SK-N-SH (cell line): ENCODE measurements around the gene FGD6. TPM values are rescaled to one million over a fixed set of nuclear protein-coding genes. Genes with fewer than 3 reads are reported as not detected.

Source experiments
- CTCF ChIA-PET: fragments of 300-600, 350-600 bp; formaldehyde crosslinking; extraction: SDS; loops from one replicate; lab custom pipeline; 2021; lab: Yijun Ruan, JAX
- POLR2A ChIA-PET: fragments of 350-600 bp; sonication (Branson Sonifier 250); formaldehyde crosslinking; extraction: SDS; loops from one replicate; lab custom pipeline; 2020; ENCODE audit warnings: antibody characterized with exemption, inconsistent platforms; lab: Yijun Ruan, JAX
- DNase-seq: peaks from one replicate; pipeline ENCODE4 v3.0.0; 2012
- H2AFZ ChIP-seq: fragments of 200-600 bp; sonication (generic); 2 replicates; pipeline ENCODE4 v1.8.1; 2016; ENCODE audit warnings: antibody characterized with exemption, mild to moderate bottlenecking, low read depth
- H3F3A ChIP-seq: fragments of 200-600 bp; sonication (generic); replicated peaks from 2 replicates; pipeline ENCODE3; 2016; ENCODE audit warnings: antibody characterized with exemption, mild to moderate bottlenecking; ENCODE audit not compliant: insufficient read depth
- H3K27ac ChIP-seq, 2 experiments: fragments of 200-500 bp in 1 of 2; fragments of 200-600 bp in 1 of 2; sonication (Bioruptor generic) in 1 of 2; sonication (generic), shearing (Covaris generic) in 1 of 2; 2 replicates each; pipeline versions ENCODE4 v1.5.1 to v1.6.1; 2014 to 2016; ENCODE audit warnings: low read depth in 2 of 2, inconsistent platforms in 1 of 2, low read length in 1 of 2, mild to moderate bottlenecking in 1 of 2, mixed read lengths in 1 of 2
- H3K27me3 ChIP-seq: fragments of 200-600 bp; sonication (generic), shearing (Covaris generic); 2 replicates; pipeline ENCODE4 v1.6.1; 2016; ENCODE audit warnings: mixed run types; ENCODE audit not compliant: insufficient read depth
- H3K36me3 ChIP-seq, 2 experiments: fragments of 200-500 bp in 1 of 2; fragments of 200-600 bp in 1 of 2; sonication (Bioruptor generic) in 1 of 2; sonication (generic) in 1 of 2; replicated peaks in 1 of 2; 2 replicates each; pipeline versions ENCODE3 to v1.5.1; 2014 to 2016; ENCODE audit warnings: low read length in 1 of 2, mild to moderate bottlenecking in 1 of 2; ENCODE audit not compliant: insufficient read depth in 2 of 2, control insufficient read depth in 1 of 2
- H3K4me1 ChIP-seq, 2 experiments: fragments of 200-500 bp in 1 of 2; fragments of 200-600 bp in 1 of 2; sonication (Bioruptor generic) in 1 of 2; sonication (generic), shearing (Covaris generic) in 1 of 2; 2 replicates each; pipeline versions ENCODE4 v1.5.1 to v1.6.1; 2014 to 2016; ENCODE audit warnings: low read depth in 1 of 2, low read length in 1 of 2, mixed run types in 1 of 2; ENCODE audit not compliant: insufficient read depth in 2 of 2, control insufficient read depth in 1 of 2
- H3K4me2 ChIP-seq: fragments of 200-600 bp; sonication (generic), shearing (Covaris generic); 2 replicates; pipeline ENCODE4 v1.6.1; 2017; ENCODE audit warnings: mixed run types
- H3K4me3 ChIP-seq, 2 experiments: fragments of 200-500 bp in 1 of 2; fragments of 200-600 bp in 1 of 2; sonication (Bioruptor generic) in 1 of 2; sonication (generic), shearing (Covaris generic) in 1 of 2; 2 replicates each; pipeline versions ENCODE4 v1.5.1 to v1.8.1; 2014 to 2016; ENCODE audit warnings: low read depth in 2 of 2, inconsistent platforms in 1 of 2, low read length in 1 of 2, mild to moderate bottlenecking in 1 of 2, mixed read lengths in 1 of 2, moderate library complexity in 1 of 2
- H3K79me2 ChIP-seq: fragments of 200-600 bp; sonication (generic); 2 replicates; pipeline ENCODE4 v1.8.1; 2017; ENCODE audit warnings: mild to moderate bottlenecking; ENCODE audit not compliant: insufficient read depth
- H3K9ac ChIP-seq: fragments of 200-600 bp; sonication (generic); 2 replicates; pipeline ENCODE4 v1.6.1; 2017; ENCODE audit warnings: mixed run types
- H3K9me2 ChIP-seq: fragments of 200-600 bp; sonication (generic); 2 replicates; pipeline ENCODE4 v1.6.1; 2017; ENCODE audit warnings: mixed run types
- H3K9me3 ChIP-seq: fragments of 200-600 bp; sonication (generic); 2 replicates; pipeline ENCODE4 v1.6.1; 2017; ENCODE audit warnings: mixed run types, mild to moderate bottlenecking, moderate library complexity
- H4K20me1 ChIP-seq: fragments of 200-600 bp; sonication (generic); 2 replicates; pipeline ENCODE4 v1.6.1; 2017; ENCODE audit warnings: mild to moderate bottlenecking, mixed run types; ENCODE audit not compliant: insufficient read depth
- FOSL2 ChIP-seq: IDR thresholded peaks from 2 replicates; pipeline ENCODE4 v1.4.0; 2012; ENCODE audit warnings: low read depth, mild to moderate bottlenecking, moderate library complexity, borderline replicate concordance
- JUND ChIP-seq: IDR thresholded peaks from 2 replicates; pipeline ENCODE4 v1.4.0; 2012
- MAX ChIP-seq: IDR thresholded peaks from 2 replicates; pipeline ENCODE4 v1.4.0; 2012; ENCODE audit warnings: low read depth
- NFIC ChIP-seq: IDR thresholded peaks from 2 replicates; pipeline ENCODE4 v1.4.0; 2012; ENCODE audit warnings: borderline replicate concordance
- RXRA ChIP-seq: IDR thresholded peaks from 2 replicates; pipeline ENCODE4 v1.4.0; 2012; ENCODE audit warnings: low read depth, mild to moderate bottlenecking, borderline replicate concordance
- TCF12 ChIP-seq: IDR thresholded peaks from 2 replicates; pipeline ENCODE4 v1.4.0; 2012
- TEAD4 ChIP-seq: IDR thresholded peaks from 2 replicates; pipeline ENCODE4 v1.4.0; 2012; ENCODE audit warnings: mild to moderate bottlenecking, borderline replicate concordance; ENCODE audit not compliant: insufficient read depth
- USF2 ChIP-seq: fragments of 150-350 bp; IDR thresholded peaks from 2 replicates; pipeline ENCODE4 v1.6.1; 2017; ENCODE audit warnings: antibody characterized with exemption, low read length, low read depth, borderline replicate concordance
- WGBS: methylation state at CpG from one replicate; pipeline ENCODE4 v1.1.6; 2017; ENCODE audit warnings: low lambda C conversion rate; 5-methylcytosine and 5-hydroxymethylcytosine counted together
- polyA plus RNA-seq, 3 experiments: library from polyadenylated mRNA; depleted of rRNA; stranded (reverse); fragments of >200 nt; gene quantifications; 2 replicates each; pipeline ENCODE4 v1.2.3, GENCODE V29; 2012
- TF ChIP-seq, protein P1 (sequence below): IDR thresholded peaks from 2 replicates; pipeline ENCODE4 v1.4.0; 2012; ENCODE audit warnings: low read depth, borderline replicate concordance
- TF ChIP-seq, protein P2 (sequence below): IDR thresholded peaks from 2 replicates; pipeline ENCODE4 v1.4.0; 2012; ENCODE audit warnings: low read depth, borderline replicate concordance

The FGD6 gene
- polyA plus RNA-seq, 1 of the 3 experiments (the other 2 are of a cell fraction), result 2.8 TPM

DNA sequence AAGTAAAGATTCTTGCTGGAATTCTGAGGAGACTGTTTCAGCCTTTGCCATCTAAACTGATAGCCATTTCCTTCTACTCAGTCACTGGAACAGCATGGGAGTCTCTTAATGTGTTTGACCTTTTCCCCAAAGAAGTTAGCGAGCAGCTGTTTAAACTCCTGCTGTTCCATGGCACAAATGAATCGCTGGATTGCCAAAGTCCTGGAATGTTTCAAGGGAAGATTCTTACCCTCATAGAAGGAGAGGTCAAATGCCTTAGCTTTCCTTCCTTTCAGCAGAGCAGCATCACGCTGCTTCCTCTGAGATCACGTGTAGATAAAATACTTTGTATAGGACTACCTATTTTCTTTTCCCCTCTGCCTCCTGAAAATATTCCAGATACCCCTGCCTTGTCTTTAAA is 133.3 kb downstream of the FGD6 start:
- ChIA-PET CTCF (interaction anchor here (1.2 to 2.5 kb wide), 3 partner anchors 11 to 35 kb away, joined by 3 to 12 read pairs (median 3); partner anchors contain the start of gene NR2C1), POLR2A (no interaction called here)
- Histone ChIP-seq H3K9me2 (no peaks in the 10 kb centered on the region), H3K9ac (no peak overlapping the region), H3F3A (peaks cover 7% of the 10 kb centered on the region), H3K4me1 (no peaks in the 10 kb centered on the region; a peak in 1 of 4 replicates), H3K4me3 (no peak overlapping the region), H3K9me3 (no peaks in the 10 kb centered on the region), H4K20me1 (no peaks in the 10 kb centered on the region), H3K4me2 (no peak overlapping the region; the same call in 1 of the 2 replicates), H3K27ac (peak overlapping the region; percentile 12 to 34; a peak in 2 of 4 replicates), H2AFZ (no peak overlapping the region), H3K36me3 (peaks cover 3 to 18% of the 10 kb centered on the region in 2 experiments), H3K79me2 (no peaks in the 10 kb centered on the region), H3K27me3 (no peaks in the 10 kb centered on the region)
- WGBS, result 36% methylated on average over 4 of the region's 4 CpGs
- TF ChIP-seq MAX (no peak), TEAD4 (0 out of 2 replicates have a peak, but pooled peaks have one; percentile 15), NFIC (peak; percentile 36; the same call in 1 of the 2 replicates), RXRA (peak; percentile 30; the same call in 1 of the 2 replicates), FOSL2 (no peak), JUND (0 out of 2 replicates have a peak, but pooled peaks have one; percentile 7), USF2 (no peak), TCF12 (peak; percentile 55; the same call in 1 of the 2 replicates)
- DNase-seq, result no peak

DNA sequence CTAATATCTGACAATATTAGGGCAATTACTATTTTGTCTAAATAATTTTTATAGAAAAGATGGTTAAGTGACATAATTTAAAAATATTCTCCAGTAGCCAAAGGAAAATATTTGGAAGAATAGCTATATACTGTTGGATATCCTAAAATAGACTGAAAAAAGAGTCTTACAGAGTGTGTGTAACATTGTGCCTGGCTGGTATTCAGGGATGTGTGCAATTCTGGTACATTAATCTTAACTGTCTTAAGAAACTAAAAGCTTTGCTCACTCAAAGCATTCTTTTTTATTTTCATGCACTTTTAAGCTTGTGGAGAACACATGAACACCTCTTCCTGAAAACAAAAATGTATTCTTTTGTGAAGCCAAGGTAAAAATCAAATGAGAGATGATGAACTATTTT is 133.8 kb downstream of the FGD6 start:
- no peak overlapping the region for H3K4me3 ChIP-seq
- no peak for DNase-seq
- H4K20me1 ChIP-seq, result no peaks in the 10 kb centered on the region
- H3K79me2 ChIP-seq, result no peaks in the 10 kb centered on the region
- H3K36me3 ChIP-seq, result peaks cover 0 to 18% of the 10 kb centered on the region in 2 experiments
- no peaks in the 10 kb centered on the region for H3K9me3 ChIP-seq
- H3K4me1 ChIP-seq, result no peaks in the 10 kb centered on the region; a peak in 1 of 4 replicates
- CTCF ChIA-PET, result interaction anchor here (1.3 to 2.5 kb wide), 3 partner anchors 10 to 252 kb away, joined by 3 to 12 read pairs (median 4); partner anchors contain the start of gene NR2C1
- no peak overlapping the region for H2AFZ ChIP-seq
- H3K9me2 ChIP-seq, result no peaks in the 10 kb centered on the region
- H3F3A ChIP-seq, result peaks cover 7% of the 10 kb centered on the region
- H3K27me3 ChIP-seq, result no peaks in the 10 kb centered on the region
- POLR2A ChIA-PET, result no interaction called here
- peak overlapping the region; percentile 12 to 16; a peak in 2 of 4 replicates for H3K27ac ChIP-seq
- TF ChIP-seq, protein P1, sequence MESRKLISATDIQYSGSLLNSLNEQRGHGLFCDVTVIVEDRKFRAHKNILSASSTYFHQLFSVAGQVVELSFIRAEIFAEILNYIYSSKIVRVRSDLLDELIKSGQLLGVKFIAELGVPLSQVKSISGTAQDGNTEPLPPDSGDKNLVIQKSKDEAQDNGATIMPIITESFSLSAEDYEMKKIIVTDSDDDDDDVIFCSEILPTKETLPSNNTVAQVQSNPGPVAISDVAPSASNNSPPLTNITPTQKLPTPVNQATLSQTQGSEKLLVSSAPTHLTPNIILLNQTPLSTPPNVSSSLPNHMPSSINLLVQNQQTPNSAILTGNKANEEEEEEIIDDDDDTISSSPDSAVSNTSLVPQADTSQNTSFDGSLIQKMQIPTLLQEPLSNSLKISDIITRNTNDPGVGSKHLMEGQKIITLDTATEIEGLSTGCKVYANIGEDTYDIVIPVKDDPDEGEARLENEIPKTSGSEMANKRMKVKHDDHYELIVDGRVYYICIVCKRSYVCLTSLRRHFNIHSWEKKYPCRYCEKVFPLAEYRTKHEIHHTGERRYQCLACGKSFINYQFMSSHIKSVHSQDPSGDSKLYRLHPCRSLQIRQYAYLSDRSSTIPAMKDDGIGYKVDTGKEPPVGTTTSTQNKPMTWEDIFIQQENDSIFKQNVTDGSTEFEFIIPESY, result no peak
- TF ChIP-seq, protein P2, sequence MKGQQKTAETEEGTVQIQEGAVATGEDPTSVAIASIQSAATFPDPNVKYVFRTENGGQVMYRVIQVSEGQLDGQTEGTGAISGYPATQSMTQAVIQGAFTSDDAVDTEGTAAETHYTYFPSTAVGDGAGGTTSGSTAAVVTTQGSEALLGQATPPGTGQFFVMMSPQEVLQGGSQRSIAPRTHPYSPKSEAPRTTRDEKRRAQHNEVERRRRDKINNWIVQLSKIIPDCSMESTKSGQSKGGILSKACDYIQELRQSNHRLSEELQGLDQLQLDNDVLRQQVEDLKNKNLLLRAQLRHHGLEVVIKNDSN, result no peak
- H3K4me2 ChIP-seq, result no peak overlapping the region; the same call in 1 of the 2 replicates
- H3K9ac ChIP-seq, result no peak overlapping the region
